Nasal cavity respiratory epithelium epithelial cell of viscerocranial mucosa (primary cell): ENCODE measurements around the gene MRPL4. TPM values are rescaled to one million over a fixed set of nuclear protein-coding genes. Genes with fewer than 3 reads are reported as not detected.

Experiments used
- total RNA-seq: library from RNA; depleted of rRNA; stranded (reverse); fragments of >200 nt; gene quantifications from 2 replicates; pipeline ENCODE4 v1.2.3, GENCODE V29; 2014

MRPL4 gene
- 25.6 and 33.3 TPM in 2 replicates for total RNA-seq

DNA sequence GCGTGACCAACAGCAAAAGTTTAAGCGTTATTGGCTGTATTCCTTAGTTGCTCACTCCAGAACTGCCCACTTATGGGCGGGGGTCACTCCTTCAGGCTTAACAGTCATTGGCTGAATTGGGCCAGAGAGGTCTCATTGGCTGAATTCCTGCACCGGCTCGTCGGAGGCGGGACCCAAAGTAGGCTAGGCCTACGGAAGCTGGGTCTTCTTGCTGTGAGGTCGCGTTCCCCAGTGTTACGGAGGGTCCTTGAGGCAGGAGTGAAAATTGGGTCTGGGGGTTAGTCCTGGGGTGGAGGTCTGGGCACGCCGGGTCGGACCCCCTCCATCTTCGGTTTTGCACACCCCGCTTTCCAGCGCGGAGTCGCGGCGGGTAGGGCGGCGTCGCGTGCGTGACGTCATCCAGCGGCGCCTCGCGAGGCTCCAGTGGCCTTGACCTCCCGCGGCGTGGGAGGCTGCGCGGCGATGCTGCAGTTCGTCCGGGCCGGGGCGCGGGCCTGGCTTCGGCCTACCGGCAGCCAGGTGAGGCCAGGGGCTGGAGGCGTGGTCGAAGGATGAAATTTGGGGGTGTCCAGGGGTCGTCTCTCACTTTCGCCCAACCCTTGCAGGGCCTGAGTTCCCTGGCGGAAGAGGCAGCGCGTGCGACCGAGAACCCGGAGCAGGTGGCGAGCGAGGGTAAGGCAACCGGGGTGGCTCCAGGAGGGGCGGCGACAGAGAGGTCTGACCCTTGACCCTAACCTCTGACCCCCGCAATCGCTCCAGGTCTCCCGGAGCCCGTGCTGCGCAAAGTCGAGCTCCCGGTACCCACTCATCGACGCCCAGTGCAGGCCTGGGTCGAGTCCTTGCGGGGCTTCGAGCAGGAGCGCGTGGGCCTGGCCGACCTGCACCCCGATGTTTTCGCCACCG, at the start of gene MRPL4:
TSS of gene MRPL4 (plus strand) at position 423 of the 903 bp plus-strand sequence. CDS start at position 463, 40 bp downstream.

DNA sequence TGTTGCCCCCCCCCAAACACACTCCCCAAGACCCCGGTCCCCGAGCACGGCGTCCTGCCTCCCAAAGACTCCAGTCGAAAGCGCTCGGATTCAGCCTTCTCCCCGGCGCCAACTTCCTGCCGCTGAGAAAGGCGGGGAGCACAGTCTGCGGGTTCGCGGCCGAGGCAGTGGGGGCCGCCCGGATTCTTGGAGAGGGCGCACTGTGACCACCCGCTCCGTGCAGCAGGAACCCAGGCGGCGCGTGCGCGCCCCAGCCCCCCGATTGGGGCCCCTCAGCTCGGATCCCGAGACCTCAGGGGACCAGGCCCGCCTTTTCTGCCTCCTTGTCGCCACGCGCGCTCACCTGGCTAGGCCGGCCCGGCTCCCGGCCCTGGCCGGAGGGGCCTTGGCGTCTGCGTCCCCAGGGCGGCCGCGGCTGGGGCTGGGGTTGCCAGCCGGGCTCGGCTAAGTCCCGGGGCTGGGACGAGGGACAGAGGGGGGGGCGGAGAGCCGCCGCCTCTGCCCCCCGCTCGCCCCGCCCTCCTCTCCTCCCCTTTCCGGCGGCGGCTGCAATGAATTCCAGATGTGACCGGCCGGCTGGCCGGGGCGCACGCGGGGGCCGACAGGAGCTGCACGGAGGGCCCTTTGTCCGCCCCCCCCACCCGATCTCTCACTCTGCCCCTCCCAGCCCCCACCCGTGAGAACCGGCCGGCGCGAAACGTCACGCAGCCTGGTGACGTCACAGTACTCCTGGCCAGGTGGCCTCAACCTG, 21.0 kb upstream of the MRPL4 start, which contains the start of gene S1PR2:
TSS of gene S1PR2 (minus strand) at position 471 of the 751 bp plus-strand sequence. CDS start 6,426 bp downstream, outside the sequence.

DNA sequence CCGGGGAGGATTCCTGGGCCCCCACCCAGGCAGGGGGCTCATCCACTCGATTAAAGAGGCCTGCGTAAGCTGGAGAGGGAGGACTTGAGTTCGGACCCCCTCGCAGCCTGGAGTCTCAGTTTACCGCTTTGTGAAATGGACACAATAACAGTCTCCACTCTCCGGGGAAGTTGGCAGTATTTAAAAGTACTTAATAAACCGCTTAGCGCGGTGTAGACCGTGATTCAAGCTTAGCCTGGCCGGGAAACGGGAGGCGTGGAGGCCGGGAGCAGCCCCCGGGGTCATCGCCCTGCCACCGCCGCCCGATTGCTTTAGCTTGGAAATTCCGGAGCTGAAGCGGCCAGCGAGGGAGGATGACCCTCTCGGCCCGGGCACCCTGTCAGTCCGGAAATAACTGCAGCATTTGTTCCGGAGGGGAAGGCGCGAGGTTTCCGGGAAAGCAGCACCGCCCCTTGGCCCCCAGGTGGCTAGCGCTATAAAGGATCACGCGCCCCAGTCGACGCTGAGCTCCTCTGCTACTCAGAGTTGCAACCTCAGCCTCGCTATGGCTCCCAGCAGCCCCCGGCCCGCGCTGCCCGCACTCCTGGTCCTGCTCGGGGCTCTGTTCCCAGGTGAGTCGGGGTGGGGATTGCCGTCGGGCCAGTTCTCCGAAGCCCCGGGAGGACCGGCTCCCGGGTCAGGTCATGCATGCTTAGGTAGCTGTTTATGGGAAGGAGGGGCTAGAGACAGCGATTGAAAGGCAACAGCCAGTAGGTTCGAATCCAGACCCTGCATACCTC, 18.8 kb downstream of the MRPL4 start, which contains the start of gene ICAM1:
TSS of gene ICAM1 (plus strand) at position 505 of the 779 bp plus-strand sequence. CDS start at position 545, 40 bp downstream.

DNA sequence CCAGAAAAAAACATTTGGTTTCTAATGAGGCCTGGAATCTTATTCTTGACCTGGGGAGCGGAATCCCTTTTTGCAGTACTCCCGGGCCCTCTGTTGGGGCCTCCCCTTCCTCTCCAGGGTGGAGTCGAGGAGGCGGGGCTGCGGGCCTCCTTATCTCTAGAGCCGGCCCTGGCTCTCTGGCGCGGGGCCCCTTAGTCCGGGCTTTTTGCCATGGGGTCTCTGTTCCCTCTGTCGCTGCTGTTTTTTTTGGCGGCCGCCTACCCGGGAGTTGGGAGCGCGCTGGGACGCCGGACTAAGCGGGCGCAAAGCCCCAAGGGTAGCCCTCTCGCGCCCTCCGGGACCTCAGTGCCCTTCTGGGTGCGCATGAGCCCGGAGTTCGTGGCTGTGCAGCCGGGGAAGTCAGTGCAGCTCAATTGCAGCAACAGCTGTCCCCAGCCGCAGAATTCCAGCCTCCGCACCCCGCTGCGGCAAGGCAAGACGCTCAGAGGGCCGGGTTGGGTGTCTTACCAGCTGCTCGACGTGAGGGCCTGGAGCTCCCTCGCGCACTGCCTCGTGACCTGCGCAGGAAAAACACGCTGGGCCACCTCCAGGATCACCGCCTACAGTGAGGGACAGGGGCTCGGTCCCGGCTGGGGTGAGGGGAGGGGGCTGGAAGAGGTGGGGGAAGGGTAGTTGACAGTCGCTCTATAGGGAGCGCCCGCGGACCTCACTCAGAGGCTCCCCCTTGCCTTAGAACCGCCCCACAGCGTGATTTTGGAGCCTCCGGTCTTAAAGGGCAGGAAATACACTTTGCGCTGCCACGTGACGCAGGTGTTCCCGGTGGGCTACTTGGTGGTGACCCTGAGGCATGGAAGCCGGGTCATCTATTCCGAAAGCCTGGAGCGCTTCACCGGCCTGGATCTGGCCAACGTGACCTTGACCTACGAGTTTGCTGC, 35.1 kb downstream of the MRPL4 start, which contains the start of gene ICAM4:
TSS of gene ICAM4 (plus strand) at position 153 of the 935 bp plus-strand sequence. CDS start at position 211, 58 bp downstream.

DNA sequence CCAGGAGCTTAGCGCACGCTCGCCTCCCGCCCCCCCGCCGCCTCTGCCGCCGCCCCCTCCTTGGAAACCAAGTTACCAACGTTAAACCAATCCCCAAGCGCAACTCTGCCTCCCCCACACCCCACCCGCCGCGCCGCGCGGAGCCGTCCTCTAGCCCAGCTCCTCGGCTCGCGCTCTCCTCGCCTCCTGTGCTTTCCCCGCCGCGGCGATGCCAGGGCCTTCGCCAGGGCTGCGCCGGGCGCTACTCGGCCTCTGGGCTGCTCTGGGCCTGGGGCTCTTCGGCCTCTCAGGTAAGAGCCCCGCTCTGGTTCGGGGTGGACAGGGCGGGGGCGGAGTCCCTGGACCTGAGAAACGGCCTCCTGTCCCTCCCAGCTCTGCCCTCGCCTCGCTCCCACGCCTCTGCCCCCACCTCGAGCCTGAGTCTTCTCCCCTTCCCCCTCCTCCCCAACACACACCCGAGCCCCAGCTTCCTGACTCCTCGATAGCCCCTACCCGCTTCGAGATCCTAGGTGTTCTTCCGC, 37.9 kb downstream of the MRPL4 start, which contains the start of gene ICAM5:
TSS of gene ICAM5 (plus strand) at position 117 of the 521 bp plus-strand sequence. CDS start at position 209, 92 bp downstream.

DNA sequence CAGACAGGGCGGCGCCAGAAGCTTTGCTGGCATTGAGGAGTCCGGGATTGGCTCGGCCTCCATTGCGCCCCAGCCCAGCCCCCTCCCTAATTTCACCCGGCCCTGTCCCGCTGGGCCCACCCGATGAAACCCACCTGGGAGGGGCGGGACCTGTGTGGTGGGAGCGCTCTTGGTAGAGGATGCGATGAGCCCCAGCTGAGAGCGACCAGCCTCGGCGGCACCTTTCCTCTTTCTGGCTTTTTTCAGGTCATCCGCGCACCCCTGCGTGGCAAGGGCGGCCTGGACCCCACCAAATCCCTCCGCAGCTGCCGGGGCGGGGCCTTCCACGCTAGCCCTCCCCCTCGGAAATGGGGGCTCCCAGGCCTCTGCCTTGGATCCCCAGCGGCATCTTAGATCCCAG, 57.4 kb downstream of the MRPL4 start, which contains the start of gene ZGLP1:
TSS of gene ZGLP1 (minus strand) at position 393 of the 400 bp plus-strand sequence.

Other genes with a start within 250 kb of the MRPL4 start
- under 0.01 and 0.64 TPM in 2 replicates for gene COL5A3, start 241.7 kb upstream of the MRPL4 start, total RNA-seq
- gene RDH8, start 238.7 kb upstream of the MRPL4 start, total RNA-seq = not detected in 2 replicates
- 5.1 and 14.8 TPM in 2 replicates for gene SHFL, start 165.9 kb upstream of the MRPL4 start, total RNA-seq
- 0.14 and 0.34 TPM in 2 replicates for gene ANGPTL6, start 149.5 kb upstream of the MRPL4 start, total RNA-seq
- 63.2 and 67.8 TPM in 2 replicates for gene PPAN, start 145.9 kb upstream of the MRPL4 start, total RNA-seq
- gene P2RY11, start 140.5 kb upstream of the MRPL4 start, total RNA-seq = 1.0 and 16.2 TPM in 2 replicates
- gene EIF3G, start 132.3 kb upstream of the MRPL4 start, total RNA-seq = 184 and 190 TPM in 2 replicates
- gene DNMT1, start 57.3 kb upstream of the MRPL4 start, total RNA-seq = 10.9 and 27.7 TPM in 2 replicates
- 2.4 and 3.7 TPM in 2 replicates for gene S1PR2, start 20.9 kb upstream of the MRPL4 start, total RNA-seq
- gene ICAM1, start 18.9 kb downstream of the MRPL4 start, total RNA-seq = 1.0 and 8.2 TPM in 2 replicates
- 1.0 and 5.8 TPM in 2 replicates for gene ICAM4, start 34.7 kb downstream of the MRPL4 start, total RNA-seq
- 1.7 and 6.4 TPM in 2 replicates for gene ICAM5, start 37.7 kb downstream of the MRPL4 start, total RNA-seq
- gene ZGLP1, start 57.6 kb downstream of the MRPL4 start, total RNA-seq = 0.34 and 0.85 TPM in 2 replicates
- 16.4 and 18.8 TPM in 2 replicates for gene FDX2, start 63.8 kb downstream of the MRPL4 start, total RNA-seq
- gene RAVER1, start 81.3 kb downstream of the MRPL4 start, total RNA-seq = 3.8 and 20.2 TPM in 2 replicates
- gene ICAM3, start 87.4 kb downstream of the MRPL4 start, total RNA-seq = 1.7 and 2.6 TPM in 2 replicates
- 41.4 and 70.1 TPM in 2 replicates for gene TYK2, start 128.4 kb downstream of the MRPL4 start, total RNA-seq
- 127 and 150 TPM in 2 replicates for gene CDC37, start 151.3 kb downstream of the MRPL4 start, total RNA-seq
- gene PDE4A, start 168.3 kb downstream of the MRPL4 start, total RNA-seq = 0.34 and 1.9 TPM in 2 replicates